K562 (cell line): ENCODE results near the gene KIAA0319L. TPM values are rescaled to one million over a fixed set of nuclear protein-coding genes. Genes with fewer than 3 reads are reported as not detected.

Experiments used
- ATAC-seq: fragments of 200-7000 bp; cut with Tn5 transposase; 3 replicates; pipeline ENCODE4 v1.9.1; 2020; ENCODE audit warnings: moderate library complexity
- BruUV-seq: library from RNA; stranded (reverse); fragments of 400-500 nt; replicated peaks from 2 replicates; lab custom pipeline; 2021; lab: Mats Ljungman, UMichigan
- CTCF ChIA-PET: fragments of 300-600 bp; formaldehyde crosslinking; extraction: SDS; loops from one replicate; lab custom pipeline; 2021; ENCODE audit warnings: low intra/inter-chr PET ratio; lab: Yijun Ruan, JAX
- POLR2A ChIA-PET: fragments of 300-600, 350-650 bp; sonication (Branson Sonifier 250); formaldehyde crosslinking; extraction: SDS; loops from one replicate; lab custom pipeline; 2021; ENCODE audit warnings: antibody characterized with exemption, inconsistent platforms; lab: Yijun Ruan, JAX
- DNase-seq, 4 experiments: peaks; one replicate each; pipeline versions ENCODE4 v3.0.0 to v3.0.0-alpha.2; 2011 to 2018; ENCODE audit warnings: low spot score in 3 of 4, mixed read lengths in 3 of 4; ENCODE audit errors: extremely low read depth in 1 of 4
- FAIRE-seq: peaks from 2 replicates; lab custom pipeline; 2011; peaks lifted over from hg19 to GRCh38; lab: Jason Lieb, UNC
- H2AFZ ChIP-seq: 2 replicates; pipeline ENCODE4 v1.6.0; 2011; ENCODE audit warnings: low read depth, low read length, control low read depth, inconsistent platforms
- H3K27ac ChIP-seq: fragments of 200-600 bp; 3 replicates; pipeline ENCODE4 v1.8.0; 2011; ENCODE audit warnings: low read depth, mild to moderate bottlenecking, control low read depth, inconsistent platforms, low read length, moderate library complexity, mixed read lengths; ENCODE audit errors: extremely low read depth
- H3K27me3 ChIP-seq, 2 experiments: fragments of 300-600 bp in 1 of 2; 2 replicates in 1 of 2; 3 replicates in 1 of 2; pipeline versions ENCODE4 v1.6.0 to v1.8.0; 2011; ENCODE audit warnings: inconsistent platforms in 2 of 2, low read length in 2 of 2, mild to moderate bottlenecking in 1 of 2, mixed read lengths in 1 of 2, moderate library complexity in 1 of 2; ENCODE audit not compliant: control insufficient read depth in 2 of 2, insufficient read depth in 2 of 2
- H3K36me3 ChIP-seq: fragments of 300-600 bp; 3 replicates; pipeline ENCODE4 v1.8.0; 2011; ENCODE audit warnings: mild to moderate bottlenecking, low read length, inconsistent platforms; ENCODE audit not compliant: control insufficient read depth, insufficient read depth
- H3K4me1 ChIP-seq, 2 experiments: fragments of 200-600 bp in 1 of 2; replicated peaks in 1 of 2; 2 replicates in 1 of 2; 3 replicates in 1 of 2; pipeline versions ENCODE4 v1.5.1 to v1.8.0; 2011; ENCODE audit warnings: inconsistent platforms in 2 of 2, low read length in 2 of 2, mild to moderate bottlenecking in 1 of 2, mixed read lengths in 1 of 2, moderate library complexity in 1 of 2; ENCODE audit not compliant: control insufficient read depth in 2 of 2, insufficient read depth in 2 of 2
- H3K4me2 ChIP-seq: 2 replicates; pipeline ENCODE4 v1.6.1; 2011; ENCODE audit warnings: low read length, control low read depth, inconsistent platforms, mixed read lengths; ENCODE audit not compliant: insufficient read depth
- H3K4me3 ChIP-seq: fragments of 200-600 bp; sonication (generic), shearing (Covaris generic); 2 replicates; pipeline ENCODE4 v1.5.1; 2016; ENCODE audit warnings: control low read depth, inconsistent platforms
- H3K79me2 ChIP-seq: fragments of 200-600 bp; 3 replicates; pipeline ENCODE4 v1.8.0; 2011; ENCODE audit warnings: low read length, inconsistent platforms; ENCODE audit not compliant: control insufficient read depth, insufficient read depth
- H3K9ac ChIP-seq, 2 experiments: 2 replicates each; pipeline versions ENCODE4 v1.6.0 to v1.6.1; 2011; ENCODE audit warnings: low read depth in 2 of 2, low read length in 2 of 2, control low read depth in 1 of 2, inconsistent platforms in 1 of 2, mild to moderate bottlenecking in 1 of 2, mixed read lengths in 1 of 2; ENCODE audit not compliant: insufficient read depth in 1 of 2
- H3K9me1 ChIP-seq: one replicate; pipeline ENCODE4 v1.6.0; 2011; ENCODE audit warnings: inconsistent platforms, mild to moderate bottlenecking, low read length, moderate library complexity; ENCODE audit not compliant: control insufficient read depth, insufficient read depth
- H3K9me3 ChIP-seq: replicated peaks from 2 replicates; pipeline ENCODE4 v1.5.1; 2011; ENCODE audit warnings: low read depth, low read length, inconsistent platforms; ENCODE audit not compliant: control insufficient read depth, insufficient read depth
- H4K20me1 ChIP-seq: replicated peaks from 2 replicates; pipeline ENCODE4 v1.6.1; 2011; ENCODE audit warnings: low read length, inconsistent platforms, mixed read lengths; ENCODE audit not compliant: control insufficient read depth, insufficient read depth
- CREB1 ChIP-seq, 2 experiments: sonication (generic) in 1 of 2; formaldehyde crosslinking in 1 of 2; IDR thresholded peaks; 2 replicates each; pipeline versions ENCODE4 v1.6.1 to v1.8.0; 2012 to 2022; ENCODE audit warnings: inconsistent platforms in 1 of 2, mild to moderate bottlenecking in 1 of 2, missing genetic modification reagents in 1 of 2, moderate library complexity in 1 of 2
- FIP1L1 ChIP-seq: fragments of 200-400 bp; formaldehyde crosslinking; IDR thresholded peaks from 2 replicates; pipeline ENCODE4 v1.6.1; 2018; ENCODE audit warnings: mild to moderate bottlenecking, low read depth, low read length; ENCODE audit not compliant: poor library complexity, severe bottlenecking
- HDAC2 ChIP-seq: fragments of 450-650 bp; IDR thresholded peaks from 2 replicates; pipeline ENCODE4 v1.6.1; 2016; ENCODE audit warnings: mild to moderate bottlenecking
- HES1 ChIP-seq: fragments of 450-650 bp; IDR thresholded peaks from 2 replicates; pipeline ENCODE4 v1.6.1; 2016; ENCODE audit warnings: low read depth, mild to moderate bottlenecking, moderate library complexity
- PYGO2 ChIP-seq: fragments of 450-650 bp; IDR thresholded peaks from 2 replicates; pipeline ENCODE4 v1.6.1; 2016; ENCODE audit warnings: mild to moderate bottlenecking, missing genetic modification characterization, moderate library complexity, missing compliant biosample characterization
- STAT6 ChIP-seq: sonication (generic); formaldehyde crosslinking; IDR thresholded peaks from 2 replicates; pipeline ENCODE4 v1.8.1; 2023; ENCODE audit warnings: mild to moderate bottlenecking, missing genetic modification reagents
- TGIF2 ChIP-seq: sonication (generic); formaldehyde crosslinking; IDR thresholded peaks from 2 replicates; pipeline ENCODE4 v1.8.1; 2022; ENCODE audit warnings: mild to moderate bottlenecking, missing genetic modification reagents, moderate library complexity
- WHSC1 ChIP-seq: IDR thresholded peaks from one replicate; pipeline ENCODE4 v1.6.1; 2012; ENCODE audit warnings: low read length, control low read depth, inconsistent platforms
- ZBTB8A ChIP-seq: fragments of 450-650 bp; IDR thresholded peaks from 2 replicates; pipeline ENCODE4 v1.6.1; 2018; ENCODE audit warnings: mild to moderate bottlenecking, moderate library complexity; ENCODE audit not compliant: partially characterized antibody
- ZKSCAN1 ChIP-seq: fragments of 150-350 bp; IDR thresholded peaks from 2 replicates; pipeline ENCODE4 v1.6.1; 2016; ENCODE audit warnings: low read depth, low read length
- WGBS: fragments of 100-300 bp; shearing (Covaris generic); methylation state at CpG from one replicate; pipeline ENCODE4 v1.1.6; 2016; ENCODE audit warnings: low coverage, mixed read lengths; ENCODE audit not compliant: insufficient coverage; ENCODE audit errors: missing lambda C conversion rate; 5-methylcytosine and 5-hydroxymethylcytosine counted together
- in situ Hi-C: fragments of 300-500 bp; cut with MboI; formaldehyde crosslinking; loops from 4 replicates; pipeline ENCODE4 v1.15.0; 2018; ENCODE audit warnings: inconsistent platforms, mixed read lengths
- intact Hi-C: fragments of 100-400 bp; cut with micrococcal nuclease; formaldehyde crosslinking; loops from 2 replicates; pipeline ENCODE4 v1.14.2; 2022
- polyA plus RNA-seq, 8 experiments: library from polyadenylated mRNA; depleted of rRNA in 4 of 8; stranded (reverse) in 5 of 8; unstranded in 3 of 8; fragments of >200 nt; fragmentation: Nextera tagmentation in 2 of 8; fragmentation: Illumina TruSeq in 1 of 8; extraction: Ambion mirVana in 2 of 8; extraction: Trizol in 1 of 8; gene quantifications; 2 replicates each; pipeline versions ENCODE4 v1.2.1 to v1.2.3, GENCODE V29; 2011 to 2014; ENCODE audit warnings: inconsistent platforms in 1 of 8, missing spikeins in 1 of 8
- total RNA-seq, 7 experiments: library from RNA; depleted of rRNA in 6 of 7; stranded (reverse); fragments of >200 nt in 6 of 7; fragmentation: Illumina TruSeq in 2 of 7; extraction: Trizol in 2 of 7; gene quantifications; 2 replicates each; pipeline versions ENCODE4 v1.2.1 to v1.2.3, GENCODE V29; 2011 to 2021; ENCODE audit warnings: low replicate concordance in 1 of 7
- TF ChIP-seq, protein P1 (sequence below): fragments of 250-450 bp; sonication (Bioruptor Pico); IDR thresholded peaks from 2 replicates; pipeline ENCODE4 v1.8.0; 2021; ENCODE audit warnings: borderline replicate concordance, mild to moderate bottlenecking, moderate library complexity; ENCODE audit not compliant: poor library complexity, severe bottlenecking

Gene KIAA0319L
- total and polyA plus RNA-seq, 9 of the 15 experiments (the other 6 are each of a cell fraction or from before 2014, with no cell fraction given): 2.4 to 51.7 (median 27.4) TPM

- TF ChIP-seq TGIF2 (CRISPR knock-in tag): no peak
These were observed 1.4 kb upstream of the KIAA0319L start (continued) for GRCh38 chr1:35558374-35559316.

DNA sequence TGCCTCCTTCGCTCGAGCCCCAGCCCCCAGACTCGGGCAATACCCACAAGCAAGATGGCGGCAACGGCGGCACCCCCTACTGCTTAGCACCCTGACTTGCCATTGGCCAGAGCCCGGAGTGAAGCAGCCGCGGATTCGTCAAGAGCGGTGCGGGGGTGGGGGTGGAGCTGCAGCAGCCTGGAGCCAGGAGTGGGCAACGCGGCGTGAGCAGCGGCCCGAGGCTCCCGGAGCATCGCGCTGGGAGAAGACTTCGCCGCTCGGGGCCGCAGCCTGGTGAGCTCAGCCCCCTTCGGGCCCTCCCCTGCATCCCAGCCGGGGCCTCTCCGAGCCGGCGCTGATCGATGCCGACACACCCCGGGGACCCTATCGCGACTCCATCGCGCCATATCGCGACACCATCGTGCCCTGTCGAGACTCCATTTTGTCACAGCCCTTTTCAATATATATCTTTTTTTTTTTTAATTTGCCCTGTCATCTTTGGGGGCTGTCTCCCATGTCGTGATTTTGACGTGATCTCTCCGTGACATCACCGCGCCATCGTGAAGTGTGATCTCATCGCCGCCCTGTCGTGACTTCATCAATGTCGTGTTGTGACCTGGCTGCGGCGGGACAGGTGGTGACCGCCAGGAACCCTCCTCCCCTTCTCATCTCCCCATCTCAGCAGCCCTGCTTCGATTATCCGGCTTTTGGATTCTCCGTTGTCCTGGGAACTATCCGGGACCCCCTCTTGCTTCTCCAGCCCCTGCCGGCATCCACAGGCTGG, 589 bp upstream of the KIAA0319L start, which contains the start of gene NCDN:
TSS of gene NCDN (plus strand) at position 189 of the 763 bp plus-strand sequence. CDS start at position 581, 392 bp downstream.
- Histone ChIP-seq H3K4me1 (peaks cover 19 to 39% of the 10 kb centered on the region in 2 experiments), H3K9me3 (no peaks in the 10 kb centered on the region), H3K27ac (peak within 1 kb of the TSS; percentile 98), H3K79me2 (peaks cover 44% of the 10 kb centered on the region), H2AFZ (peak within 1 kb of the TSS; percentile 99), H3K9me1 (no peaks in the 10 kb centered on the region), H4K20me1 (0 out of 2 replicates have a peak, but pooled peaks cover 4% of the 10 kb centered on the region), H3K36me3 (peaks cover 44% of the 10 kb centered on the region; the same call in 2 of the 3 replicates), H3K9ac (peak within 1 kb of the TSS; percentile 97 to 99), H3K27me3 (no peaks in the 10 kb centered on the region), H3K4me3 (peak within 1 kb of the TSS; percentile 91), H3K4me2 (peak within 1 kb of the TSS; percentile 90)
- FAIRE-seq (peak; percentile 93), ATAC-seq (peak; percentile 94), DNase-seq (peak; percentile 98 to 99 (median 98))
- intact Hi-C loops: loop anchor here (5.0 kb wide), 2 partner anchors 365 to 700 kb away; partner anchors contain the start of genes SFPQ and SMIM12
- BruUV-seq: no TSS peak
- in situ Hi-C loops: no loop called here
- CTCF ChIA-PET: no interaction called here
- under 1% methylated on average over 58 of the region's 58 CpGs for WGBS
- POLR2A ChIA-PET: interaction anchor here (0.6 to 1.5 kb wide), 9 partner anchors 11 to 365 kb away, joined by 3 to 10 read pairs (median 4); partner anchors contain the start of genes C1orf216 and SFPQ
- TF ChIP-seq HDAC2 (peak; percentile 53; the same call in 1 of the 2 replicates), HES1 (no peak), WHSC1 (no peak), ZKSCAN1 (peak; percentile 15; the same call in 1 of the 2 replicates), ZBTB8A (no peak), FIP1L1 (peak; percentile 84), CREB1 (IDR thresholded peaks at IDR 0.05) (no peak; the same call in 1 of the 2 replicates), CREB1 (CRISPR knock-in tag; IDR thresholded peaks at IDR 0.05) (peak; percentile 80), STAT6 (CRISPR knock-in tag) (no peak; the same call in 1 of the 2 replicates), PYGO2 (tag) (no peak)
- TF ChIP-seq, protein P1, sequence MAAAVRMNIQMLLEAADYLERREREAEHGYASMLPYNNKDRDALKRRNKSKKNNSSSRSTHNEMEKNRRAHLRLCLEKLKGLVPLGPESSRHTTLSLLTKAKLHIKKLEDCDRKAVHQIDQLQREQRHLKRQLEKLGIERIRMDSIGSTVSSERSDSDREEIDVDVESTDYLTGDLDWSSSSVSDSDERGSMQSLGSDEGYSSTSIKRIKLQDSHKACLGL: no peak
